CD14-positive monocyte (primary cell): ENCODE results near the gene PRKACB. TPM values are rescaled to one million over a fixed set of nuclear protein-coding genes. Genes with fewer than 3 reads are reported as not detected.

Experiments used
- DNase-seq, 3 donors: peaks; one replicate each; pipeline ENCODE4 v3.0.0-alpha.2; 2011 to 2022
- H2AFZ ChIP-seq: 2 replicates; pipeline ENCODE4 v1.6.0; 2012; ENCODE audit warnings: mild to moderate bottlenecking, low read depth, low read length, inconsistent platforms; ENCODE audit not compliant: insufficient read depth, poor library complexity, severe bottlenecking
- H3K27ac ChIP-seq, 2 donors: 1 replicate in 1 of 2; 2 replicates in 1 of 2; pipeline ENCODE4 v1.5.1; 2012 to 2013; ENCODE audit warnings: low read length in 2 of 2, control low read depth in 1 of 2, inconsistent platforms in 1 of 2, low read depth in 1 of 2, mild to moderate bottlenecking in 1 of 2
- H3K27me3 ChIP-seq, 2 donors: one replicate each; pipeline versions ENCODE4 v1.6.0 to v1.6.1; 2011 to 2013; ENCODE audit warnings: low read length in 2 of 2; ENCODE audit not compliant: control insufficient read depth in 2 of 2, insufficient read depth in 2 of 2
- H3K36me3 ChIP-seq, 2 donors: replicated peaks in 1 of 2; 1 replicate in 1 of 2; 2 replicates in 1 of 2; pipeline versions ENCODE4 v1.5.1 to v1.6.1; 2012 to 2013; ENCODE audit warnings: low read length in 2 of 2, control low read depth in 1 of 2, inconsistent platforms in 1 of 2, mild to moderate bottlenecking in 1 of 2; ENCODE audit not compliant: insufficient read depth in 2 of 2, control insufficient read depth in 1 of 2
- H3K4me1 ChIP-seq, 2 donors: 1 replicate in 1 of 2; 2 replicates in 1 of 2; pipeline versions ENCODE4 v1.5.1 to v1.6.1; 2012 to 2013; ENCODE audit warnings: low read length in 2 of 2, control low read depth in 1 of 2, inconsistent platforms in 1 of 2, mild to moderate bottlenecking in 1 of 2, moderate library complexity in 1 of 2; ENCODE audit not compliant: insufficient read depth in 2 of 2, control insufficient read depth in 1 of 2
- H3K4me2 ChIP-seq: replicated peaks from 2 replicates; pipeline ENCODE3; 2012; ENCODE audit warnings: low read length, moderate library complexity, mild to moderate bottlenecking; ENCODE audit not compliant: poor library complexity, severe bottlenecking; ENCODE audit errors: extremely low read depth
- H3K4me3 ChIP-seq, 3 experiments: fragments of 200-600 bp in 1 of 3; sonication (generic) in 1 of 3; replicated peaks in 1 of 3; 1 replicate in 2 of 3; 2 replicates in 1 of 3; pipeline ENCODE4 v1.5.1; 2011 to 2013; ENCODE audit warnings: low read length in 3 of 3, mild to moderate bottlenecking in 3 of 3, control low read depth in 2 of 3, low read depth in 2 of 3, inconsistent platforms in 1 of 3, moderate library complexity in 1 of 3
- H3K79me2 ChIP-seq: 2 replicates; pipeline ENCODE4 v1.6.0; 2012; ENCODE audit warnings: mild to moderate bottlenecking, control low read depth, inconsistent platforms, low read length, moderate library complexity; ENCODE audit not compliant: insufficient read depth
- H3K9ac ChIP-seq: 2 replicates; pipeline ENCODE4 v1.6.0; 2017; ENCODE audit warnings: low read length, mild to moderate bottlenecking; ENCODE audit not compliant: insufficient read depth, poor library complexity, severe bottlenecking
- H3K9me3 ChIP-seq, 2 donors: replicated peaks in 1 of 2; 1 replicate in 1 of 2; 2 replicates in 1 of 2; pipeline versions ENCODE4 v1.5.1 to v1.6.1; 2012 to 2013; ENCODE audit warnings: low read length in 2 of 2, control low read depth in 1 of 2; ENCODE audit not compliant: control insufficient read depth in 1 of 2, insufficient read depth in 1 of 2
- H4K20me1 ChIP-seq: 2 replicates; pipeline ENCODE4 v1.6.0; 2012; ENCODE audit warnings: mild to moderate bottlenecking, low read length, control low read depth, moderate library complexity; ENCODE audit not compliant: insufficient read depth
- H3K27ac Mint-ChIP-seq, 7 donors: one replicate each; pipeline ENCODE4 v1.8.0; 2020; ENCODE audit warnings: mild to moderate bottlenecking in 7 of 7, mixed read lengths in 7 of 7, moderate library complexity in 6 of 7, inconsistent platforms in 2 of 7
- H3K27me3 Mint-ChIP-seq, 3 donors: one replicate each; pipeline ENCODE4 v1.8.0; 2021 to 2022; ENCODE audit warnings: low read depth in 3 of 3, mild to moderate bottlenecking in 3 of 3, mixed read lengths in 3 of 3, moderate library complexity in 3 of 3, inconsistent platforms in 1 of 3
- H3K36me3 Mint-ChIP-seq, 2 donors: one replicate each; pipeline ENCODE4 v1.8.0; 2020; ENCODE audit warnings: mixed read lengths in 2 of 2, inconsistent platforms in 1 of 2, mild to moderate bottlenecking in 1 of 2
- H3K4me1 Mint-ChIP-seq: one replicate; pipeline ENCODE4 v1.8.0; 2020; ENCODE audit warnings: mild to moderate bottlenecking, mixed read lengths
- H3K4me3 Mint-ChIP-seq, 2 donors: one replicate each; pipeline ENCODE4 v1.8.0; 2020; ENCODE audit warnings: mild to moderate bottlenecking in 2 of 2, mixed read lengths in 2 of 2, moderate library complexity in 1 of 2
- H3K9me3 Mint-ChIP-seq, 7 donors: one replicate each; pipeline ENCODE4 v1.8.0; 2020 to 2022; ENCODE audit warnings: mixed read lengths in 7 of 7, mild to moderate bottlenecking in 6 of 7, moderate library complexity in 6 of 7, inconsistent platforms in 2 of 7
- CTCF ChIP-seq: fragments of 200-600 bp; IDR thresholded peaks from one replicate; pipeline ENCODE4 v1.8.0; 2022; ENCODE audit warnings: antibody characterized with exemption, mild to moderate bottlenecking
- WGBS: methylation state at CpG from one replicate; pipeline ENCODE4 v1.1.5; 2013; ENCODE audit warnings: missing lambda C conversion rate; ENCODE audit not compliant: insufficient coverage; 5-methylcytosine and 5-hydroxymethylcytosine counted together
- intact Hi-C, 2 donors: fragments of 100-400 bp; cut with micrococcal nuclease; formaldehyde crosslinking; loops; one replicate each; pipeline versions ENCODE4 v1.15.0 to v1.15.1; 2023
- polyA plus RNA-seq, 3 donors: library from polyadenylated mRNA; depleted of rRNA in 1 of 3; unstranded in 2 of 3; stranded (reverse) in 1 of 3; fragments of 300-500 nt in 2 of 3; fragments of >200 nt in 1 of 3; fragmentation: Illumina TruSeq in 2 of 3; gene quantifications; 1 replicate in 2 of 3; 2 replicates in 1 of 3; pipeline ENCODE4 v1.2.3, GENCODE V29; 2012 to 2021

The PRKACB gene
- polyA plus RNA-seq, 3 donors: 2.5 to 14.5 (median 13.8) TPM

- H3K27ac Mint-ChIP-seq: no peak overlapping the region
- H3K4me1 Mint-ChIP-seq: peaks cover 9% of the 10 kb centered on the region
- no peak for DNase-seq
- H3K36me3 ChIP-seq: peaks cover 31 to 40% of the 10 kb centered on the region in 2 donors
- peaks cover 0 to 5% (median 2%) of the 10 kb centered on the region in 7 donors for H3K9me3 Mint-ChIP-seq
- no peaks in the 10 kb centered on the region for H3K79me2 ChIP-seq
- H3K4me3 ChIP-seq: no peak overlapping the region
- TF ChIP-seq CTCF: no peak
- no peaks in the 10 kb centered on the region for H3K4me1 ChIP-seq
- H3K4me3 Mint-ChIP-seq: no peak overlapping the region
- H3K27me3 Mint-ChIP-seq: no peaks in the 10 kb centered on the region
- H3K4me2 ChIP-seq: no peak overlapping the region
- H3K9ac ChIP-seq: no peak overlapping the region
- H3K36me3 Mint-ChIP-seq: peaks cover 40 to 47% of the 10 kb centered on the region in 2 donors
- H3K27ac ChIP-seq: peak overlapping the region in 1 of 2 donors; percentile 17
- no peaks in the 10 kb centered on the region for H3K27me3 ChIP-seq
- no peaks in the 10 kb centered on the region for H4K20me1 ChIP-seq
- no peak overlapping the region for H2AFZ ChIP-seq
- intact Hi-C loops: no loop called here
- no peaks in the 10 kb centered on the region for H3K9me3 ChIP-seq
Observed at GRCh38 chr1:84202126-84202525, 58.1 kb downstream of the PRKACB start.

GRCh38 chr1:84206375-84206774 lies 62.3 kb downstream of the PRKACB start:
- Mint-ChIP-seq H3K27me3 (no peaks in the 10 kb centered on the region), H3K9me3 (peaks cover 0 to 3% (median 0%) of the 10 kb centered on the region in 7 donors), H3K27ac (no peak overlapping the region), H3K4me1 (peaks cover 9% of the 10 kb centered on the region), H3K4me3 (no peak overlapping the region), H3K36me3 (peaks cover 26 to 28% of the 10 kb centered on the region in 2 donors)
- Histone ChIP-seq H2AFZ (no peak overlapping the region), H3K9me3 (no peaks in the 10 kb centered on the region), H3K4me1 (no peaks in the 10 kb centered on the region), H3K4me3 (no peak overlapping the region), H3K27ac (no peak overlapping the region), H4K20me1 (no peaks in the 10 kb centered on the region), H3K4me2 (no peak overlapping the region), H3K27me3 (no peaks in the 10 kb centered on the region), H3K36me3 (peaks cover 10 to 13% of the 10 kb centered on the region in 2 donors), H3K9ac (no peak overlapping the region), H3K79me2 (no peaks in the 10 kb centered on the region)
- 100% methylated on average over 1 of the region's 1 CpG for WGBS
- TF ChIP-seq CTCF: no peak
- DNase-seq: no peak
- intact Hi-C loops: no loop called here
